ENCODE results near the gene PLXNC1. TPM values are rescaled to one million over a fixed set of nuclear protein-coding genes. Genes with fewer than 3 reads are reported as not detected.

Gene PLXNC1
- total and polyA plus RNA-seq, 2 donors (not counting 1 experiment from before 2014, with no cell fraction given), result 9.7 to 33.6 TPM

DNA sequence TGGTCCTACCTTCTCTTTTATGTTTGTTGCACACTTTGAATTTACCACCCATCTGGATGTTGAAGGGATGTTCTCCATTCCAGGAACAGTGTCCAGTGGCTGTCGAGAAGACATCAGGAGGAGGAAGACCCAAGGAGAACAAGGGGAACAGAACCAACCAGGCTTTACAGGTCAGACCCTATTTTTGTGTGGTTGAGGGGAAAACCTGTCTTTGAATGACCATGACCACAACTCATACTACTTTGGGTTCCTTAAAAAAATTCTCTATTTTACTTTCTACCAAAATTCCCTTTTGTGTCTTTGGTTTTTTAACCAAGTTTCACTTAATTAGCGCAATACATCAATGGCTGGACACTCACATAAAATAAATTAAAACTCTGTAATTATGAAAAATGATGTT is 78.7 kb downstream of the PLXNC1 start:
- no peaks in the 10 kb centered on the region for H3K9me3 ChIP-seq (ENCODE audit: control extremely low read depth in 1 of 3, control insufficient read depth in 2 of 3, insufficient read depth in 1 of 3, low read length in 2 of 3)
- no peaks in the 10 kb centered on the region for H3K27me3 ChIP-seq (replicated peaks in 1 of 4; ENCODE audit: control extremely low read depth in 1 of 4, control insufficient read depth in 3 of 4, insufficient read depth in 4 of 4, low read length in 3 of 4)
- ATAC-seq (ENCODE audit: low read depth) (no peak), DNase-seq (no peak)
- TF ChIP-seq EZH2 (IDR thresholded peaks at IDR 0.05; ENCODE audit: borderline replicate concordance, insufficient read depth, low read depth, low read length, poor library complexity, severe bottlenecking) (no peak), CTCF (IDR thresholded peaks at IDR 0.05) (no peak)
- no peak overlapping the region for H3K9ac ChIP-seq (ENCODE audit: low read length)
- no peak overlapping the region for H2AFZ ChIP-seq (ENCODE audit: insufficient read depth, low read depth, low read length, poor library complexity, severe bottlenecking)
- H4K20me1 ChIP-seq (ENCODE audit: control insufficient read depth, insufficient read depth, low read length, poor library complexity, severe bottlenecking), result no peaks in the 10 kb centered on the region
- no peak overlapping the region for H3K4me2 ChIP-seq (replicated peaks; ENCODE audit: low read depth, low read length, poor library complexity, severe bottlenecking)
- Mint-ChIP-seq H3K27ac (no peak overlapping the region), H3K27me3 (no peaks in the 10 kb centered on the region), H3K4me3 (no peak overlapping the region), H3K4me1 (peaks cover 46% of the 10 kb centered on the region), H3K9me3 (ENCODE audit: insufficient read depth) (no peaks in the 10 kb centered on the region)
- H3K79me2 ChIP-seq (ENCODE audit: control insufficient read depth, insufficient read depth, low read length), result peaks cover 4% of the 10 kb centered on the region
- peaks cover 4 to 38% of the 10 kb centered on the region in 2 experiments for H3K36me3 ChIP-seq (replicated peaks in 1 of 2; ENCODE audit: control extremely low read depth in 1 of 2, control insufficient read depth in 1 of 2, extremely low read depth in 1 of 2, insufficient read depth in 2 of 2, low read length in 1 of 2)
- H3K4me3 ChIP-seq (ENCODE audit: control extremely low read depth in 1 of 5, extremely low read depth in 1 of 5, insufficient read depth in 1 of 5, low read depth in 2 of 5, low read length in 4 of 5), result no peak overlapping the region
- POLR2A ChIA-PET, result no interaction called here
- CTCF ChIA-PET, result no interaction called here
- H3K27ac ChIP-seq (ENCODE audit: low read length in 2 of 2), result no peak overlapping the region
- WGBS (ENCODE audit: insufficient coverage), result no CpG with 5 or more reads among the region's 2 CpGs
- peaks cover 22 to 26% of the 10 kb centered on the region in 2 donors for H3K4me1 ChIP-seq (ENCODE audit: control insufficient read depth in 2 of 2, insufficient read depth in 2 of 2, low read length in 2 of 2)
- intact Hi-C loops (cut with micrococcal nuclease), result no loop called here

DNA sequence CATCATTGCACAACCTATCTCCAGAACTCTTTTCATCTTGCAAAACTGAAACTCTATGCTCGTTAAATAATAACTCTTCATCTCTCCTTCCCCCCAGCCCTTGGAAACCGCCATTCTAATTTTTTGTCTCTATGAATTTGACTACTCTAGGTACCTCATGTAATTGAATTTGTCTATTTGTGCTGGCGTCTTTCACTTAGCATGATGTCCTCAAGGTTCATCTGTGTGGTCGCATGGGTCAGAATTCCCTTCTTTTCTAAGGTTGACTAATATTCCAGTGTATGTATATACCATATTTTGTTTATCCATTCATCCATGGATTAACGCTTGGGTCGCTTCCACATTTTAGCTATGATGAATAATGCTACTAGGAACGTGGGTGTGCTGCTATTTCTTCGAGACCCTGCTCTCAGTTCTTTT is 80.1 kb downstream of the PLXNC1 start:
- Histone ChIP-seq H3K36me3 (replicated peaks in 1 of 2; ENCODE audit: control extremely low read depth in 1 of 2, control insufficient read depth in 1 of 2, extremely low read depth in 1 of 2, insufficient read depth in 2 of 2, low read length in 1 of 2) (peaks cover 4 to 38% of the 10 kb centered on the region in 2 experiments), H2AFZ (ENCODE audit: insufficient read depth, low read depth, low read length, poor library complexity, severe bottlenecking) (no peak overlapping the region), H3K9me3 (ENCODE audit: control extremely low read depth in 1 of 3, control insufficient read depth in 2 of 3, insufficient read depth in 1 of 3, low read length in 2 of 3) (no peaks in the 10 kb centered on the region), H3K79me2 (ENCODE audit: control insufficient read depth, insufficient read depth, low read length) (peaks cover 8% of the 10 kb centered on the region), H3K9ac (ENCODE audit: low read length) (no peak overlapping the region), H3K27me3 (replicated peaks in 1 of 4; ENCODE audit: control extremely low read depth in 1 of 4, control insufficient read depth in 3 of 4, insufficient read depth in 4 of 4, low read length in 3 of 4) (no peaks in the 10 kb centered on the region), H3K4me2 (replicated peaks; ENCODE audit: low read depth, low read length, poor library complexity, severe bottlenecking) (no peak overlapping the region), H4K20me1 (ENCODE audit: control insufficient read depth, insufficient read depth, low read length, poor library complexity, severe bottlenecking) (no peaks in the 10 kb centered on the region), H3K27ac (ENCODE audit: low read length in 2 of 2) (no peak overlapping the region), H3K4me1 (ENCODE audit: control insufficient read depth in 2 of 2, insufficient read depth in 2 of 2, low read length in 2 of 2) (peaks cover 14 to 18% of the 10 kb centered on the region in 2 donors), H3K4me3 (ENCODE audit: control extremely low read depth in 1 of 5, extremely low read depth in 1 of 5, insufficient read depth in 1 of 5, low read depth in 2 of 5, low read length in 4 of 5) (no peak overlapping the region)
- H3K27me3 Mint-ChIP-seq, result no peaks in the 10 kb centered on the region
- H3K4me3 Mint-ChIP-seq, result no peak overlapping the region
- peaks cover 38% of the 10 kb centered on the region for H3K4me1 Mint-ChIP-seq
- ATAC-seq (ENCODE audit: low read depth) (no peak), DNase-seq (no peak)
- no CpG with 5 or more reads among the region's 8 CpGs for WGBS (ENCODE audit: insufficient coverage)
- intact Hi-C loops (cut with micrococcal nuclease), result no loop called here
- ChIA-PET CTCF (no interaction called here), POLR2A (no interaction called here)
- TF ChIP-seq CTCF (IDR thresholded peaks at IDR 0.05), result no peak
- no peak for TF ChIP-seq EZH2 (IDR thresholded peaks at IDR 0.05; ENCODE audit: borderline replicate concordance, insufficient read depth, low read depth, low read length, poor library complexity, severe bottlenecking)
- H3K27ac Mint-ChIP-seq, result no peak overlapping the region
- no peaks in the 10 kb centered on the region for H3K9me3 Mint-ChIP-seq (ENCODE audit: insufficient read depth)

Measured in B cell (primary cell).